Fibroblast of pulmonary artery (primary cell): ENCODE measurements around the gene CRTAC1.

Experiments used
- DNase-seq: peaks from one replicate; pipeline ENCODE4 v3.0.0-alpha.2; 2010; ENCODE audit warnings: low read depth
- H3K4me3 ChIP-seq: replicated peaks from 2 replicates; pipeline ENCODE4 v1.5.1; 2011; ENCODE audit warnings: low read depth, mild to moderate bottlenecking, control low read depth, low read length, moderate library complexity
- TF ChIP-seq, protein P1 (sequence below): IDR thresholded peaks from 2 replicates; pipeline ENCODE4 v1.5.1; 2011; ENCODE audit warnings: mild to moderate bottlenecking, control low read depth, low read length, inconsistent platforms; ENCODE audit errors: missing control alignments

The CRTAC1 gene

DNA sequence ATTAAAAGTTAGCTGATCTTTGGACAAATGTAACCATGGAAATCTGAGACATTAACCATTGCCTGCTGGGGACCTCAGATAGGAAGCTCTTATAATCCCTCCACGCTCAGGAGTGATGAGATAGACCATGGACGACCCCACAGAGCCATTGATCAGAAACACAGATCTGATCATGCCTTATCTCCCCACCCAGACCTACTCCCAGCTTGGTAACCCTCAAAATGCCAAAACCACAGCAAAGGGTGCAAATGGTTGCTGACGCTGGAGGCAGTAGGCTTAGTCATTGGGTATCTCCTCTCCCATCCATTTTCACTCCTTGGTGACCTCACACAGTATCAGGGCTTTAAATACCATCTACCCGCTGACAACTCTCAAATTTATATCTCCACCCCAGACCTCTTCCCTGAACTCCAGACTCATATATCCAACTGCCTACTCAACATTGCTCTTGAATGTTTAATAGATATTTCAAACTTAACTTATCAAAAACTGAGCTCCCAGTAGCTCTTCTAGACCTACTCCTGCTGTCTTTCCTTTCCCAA, 60.8 kb downstream of the CRTAC1 start:
- TF ChIP-seq, protein P1, sequence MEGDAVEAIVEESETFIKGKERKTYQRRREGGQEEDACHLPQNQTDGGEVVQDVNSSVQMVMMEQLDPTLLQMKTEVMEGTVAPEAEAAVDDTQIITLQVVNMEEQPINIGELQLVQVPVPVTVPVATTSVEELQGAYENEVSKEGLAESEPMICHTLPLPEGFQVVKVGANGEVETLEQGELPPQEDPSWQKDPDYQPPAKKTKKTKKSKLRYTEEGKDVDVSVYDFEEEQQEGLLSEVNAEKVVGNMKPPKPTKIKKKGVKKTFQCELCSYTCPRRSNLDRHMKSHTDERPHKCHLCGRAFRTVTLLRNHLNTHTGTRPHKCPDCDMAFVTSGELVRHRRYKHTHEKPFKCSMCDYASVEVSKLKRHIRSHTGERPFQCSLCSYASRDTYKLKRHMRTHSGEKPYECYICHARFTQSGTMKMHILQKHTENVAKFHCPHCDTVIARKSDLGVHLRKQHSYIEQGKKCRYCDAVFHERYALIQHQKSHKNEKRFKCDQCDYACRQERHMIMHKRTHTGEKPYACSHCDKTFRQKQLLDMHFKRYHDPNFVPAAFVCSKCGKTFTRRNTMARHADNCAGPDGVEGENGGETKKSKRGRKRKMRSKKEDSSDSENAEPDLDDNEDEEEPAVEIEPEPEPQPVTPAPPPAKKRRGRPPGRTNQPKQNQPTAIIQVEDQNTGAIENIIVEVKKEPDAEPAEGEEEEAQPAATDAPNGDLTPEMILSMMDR = no peak
- no peak overlapping the region for H3K4me3 ChIP-seq
- no peak for DNase-seq

DNA sequence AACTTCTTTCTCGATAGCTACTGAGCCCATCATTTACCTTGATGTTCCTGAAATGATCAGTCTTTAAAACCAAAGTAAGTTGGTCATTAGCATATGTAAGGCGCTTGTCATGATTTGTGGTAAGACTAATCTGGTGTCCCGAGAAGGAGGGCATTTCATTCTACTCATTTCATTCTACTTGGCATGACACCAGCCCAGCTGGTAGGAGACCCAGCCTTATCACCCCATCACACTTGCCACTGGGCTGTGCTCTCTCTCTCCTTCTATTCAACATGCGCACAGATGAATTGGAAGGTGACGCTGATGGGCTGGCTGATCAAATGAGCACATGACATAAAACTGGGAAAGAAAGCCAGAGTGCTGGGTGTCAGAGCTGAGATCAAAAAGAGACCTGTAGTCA, 65.7 kb downstream of the CRTAC1 start:
- no peak for DNase-seq
- TF ChIP-seq, protein P1 = no peak
- no peak overlapping the region for H3K4me3 ChIP-seq

DNA sequence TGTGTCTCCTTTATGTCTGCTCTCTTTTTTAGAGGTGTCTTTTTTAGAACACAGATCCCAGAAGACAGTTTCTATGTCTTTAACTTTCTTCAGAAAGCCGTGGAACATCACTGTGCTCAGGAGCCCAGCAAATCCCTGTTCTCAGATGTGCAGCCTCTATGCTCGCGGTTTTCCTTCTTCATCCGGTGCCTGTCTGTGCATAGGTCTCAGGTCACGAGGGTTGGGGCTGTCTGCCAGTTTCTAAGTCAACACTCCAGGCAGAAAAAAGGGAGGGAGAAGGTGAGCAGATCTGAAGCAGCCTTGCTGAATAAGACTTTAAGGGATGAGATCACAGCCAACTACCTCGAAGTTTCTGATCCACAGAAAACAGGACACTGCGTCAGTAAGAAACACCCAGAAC, 68.5 kb downstream of the CRTAC1 start:
- TF ChIP-seq, protein P1 = no peak
- DNase-seq = no peak
- no peak overlapping the region for H3K4me3 ChIP-seq

DNA sequence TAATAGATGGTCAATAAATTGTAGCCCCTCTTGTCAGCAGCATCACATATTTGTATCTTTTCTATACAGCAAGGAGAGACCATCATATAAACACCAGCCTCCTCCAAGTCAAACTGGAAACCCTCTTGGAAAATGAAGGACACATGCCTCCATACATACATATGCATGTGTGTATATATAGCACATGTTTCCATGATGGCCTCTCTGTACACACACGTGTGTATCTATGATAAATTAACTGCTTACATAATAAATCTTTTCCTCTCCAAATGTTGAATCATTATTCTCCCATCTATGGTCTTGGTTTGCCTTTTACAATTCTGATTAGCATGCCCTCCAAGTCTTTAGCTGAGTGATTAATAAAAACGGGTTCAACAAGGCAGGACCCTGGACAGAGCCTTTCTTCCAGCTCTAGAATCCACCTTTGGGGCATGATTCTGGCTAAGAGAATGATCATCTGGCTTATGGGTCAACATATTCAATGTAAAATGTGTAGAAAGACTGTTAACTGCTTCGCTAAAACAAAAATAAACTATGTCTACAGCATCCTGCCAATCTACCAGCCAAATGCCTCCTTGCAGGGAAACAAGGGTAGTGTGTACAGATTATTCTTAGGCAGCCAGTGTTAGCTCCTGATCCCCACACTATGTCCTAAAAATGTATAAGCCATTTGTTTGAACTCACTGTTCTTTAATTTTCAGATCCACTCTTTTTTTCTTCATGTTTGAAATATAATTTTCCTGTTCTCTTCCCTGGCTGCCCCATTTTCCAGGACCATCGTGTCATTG, 70.0 kb downstream of the CRTAC1 start:
- TF ChIP-seq, protein P1 = no peak
- DNase-seq = no peak
- H3K4me3 ChIP-seq = no peak overlapping the region

DNA sequence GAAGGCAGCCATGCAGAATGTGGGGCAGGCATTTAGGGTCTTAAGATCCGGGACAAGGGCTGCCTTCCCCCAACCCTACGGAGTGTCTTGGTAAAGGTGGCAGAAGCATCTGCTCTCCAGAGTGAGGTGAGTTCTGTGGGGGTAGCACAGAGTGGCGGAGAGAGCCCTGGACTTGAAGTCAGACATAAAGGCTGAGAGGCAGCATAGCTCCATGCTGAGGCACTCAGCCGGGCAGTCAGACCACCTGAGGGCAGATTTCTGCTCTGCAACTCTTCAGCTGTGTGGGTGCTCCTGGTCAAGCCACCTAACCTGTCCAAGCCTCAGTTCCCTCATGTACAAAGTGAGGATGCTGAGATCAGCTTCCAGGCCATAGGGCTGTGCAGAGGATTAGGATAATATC, 81.0 kb downstream of the CRTAC1 start:
- no peak overlapping the region for H3K4me3 ChIP-seq
- DNase-seq = no peak
- TF ChIP-seq, protein P1 = no peak

DNA sequence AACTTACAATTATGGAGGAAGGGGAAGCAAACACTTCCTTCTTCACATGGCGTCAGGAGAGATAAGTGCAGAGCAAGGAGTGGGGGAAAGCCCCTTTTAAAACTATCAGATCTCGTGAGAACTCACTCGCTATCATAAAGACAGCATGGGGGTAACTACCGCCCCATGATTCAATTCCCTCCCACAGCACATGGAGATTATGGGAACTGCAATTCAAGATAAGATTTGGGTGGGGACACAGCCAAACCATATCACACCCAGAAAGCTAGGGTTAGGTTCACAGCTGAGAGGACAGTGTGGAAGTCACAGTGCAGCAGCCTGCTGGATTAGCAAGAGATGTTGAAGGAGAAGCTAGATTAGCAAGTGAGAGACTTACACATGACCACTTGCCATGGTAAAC, 81.6 kb downstream of the CRTAC1 start:
- H3K4me3 ChIP-seq = no peak overlapping the region
- no peak for DNase-seq
- TF ChIP-seq, protein P1 = no peak

DNA sequence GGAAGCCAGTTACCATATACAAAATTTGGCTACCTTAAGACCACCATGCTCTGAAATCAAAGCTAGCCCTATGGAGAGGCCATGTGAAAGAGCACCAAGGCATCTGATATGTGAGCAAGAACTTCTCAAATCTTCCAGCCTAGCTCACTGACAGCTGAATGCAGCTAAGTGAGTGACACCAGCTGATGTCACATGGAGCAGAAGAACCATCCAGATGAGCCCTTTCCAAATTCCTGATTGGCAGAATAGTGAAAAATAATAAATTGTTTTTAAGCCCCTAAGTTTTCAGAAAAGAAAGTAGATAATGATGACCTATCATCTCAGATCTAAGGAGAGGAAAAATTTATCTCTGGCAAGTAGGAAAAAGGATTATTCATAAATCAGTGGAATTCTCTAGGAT, 85.6 kb downstream of the CRTAC1 start:
- TF ChIP-seq, protein P1 = no peak
- H3K4me3 ChIP-seq = no peak overlapping the region
- DNase-seq = no peak
